Thoracic aorta (tissue), 2 donors: ENCODE measurements around the gene B4GALT7. TPM values are rescaled to one million over a fixed set of nuclear protein-coding genes. Genes with fewer than 3 reads are reported as not detected.
A peak's percentile ranks its signal among the peaks of the same experiment; 100 is the strongest.

Experiments
- ATAC-seq: fragments of 150-250 bp; one replicate; pipeline ENCODE4 v1.8.0; 2017; ENCODE audit warnings: low read depth; ENCODE audit not compliant: insufficient number of reproducible peaks, low FRiP score
- DNase-seq: peaks from one replicate; pipeline ENCODE4 v3.0.0-alpha.2; 2020; ENCODE audit warnings: low spot score
- H3K27ac ChIP-seq, 2 donors: fragments of 200-600 bp; sonication (generic); 1 replicate in 1 of 2; 2 replicates in 1 of 2; pipeline ENCODE4 v1.5.1; 2016; ENCODE audit warnings: mild to moderate bottlenecking in 2 of 2, moderate library complexity in 2 of 2
- H3K27me3 ChIP-seq: fragments of 200-600 bp; sonication (generic); replicated peaks from 2 replicates; pipeline ENCODE4 v1.6.0; 2016; ENCODE audit warnings: mild to moderate bottlenecking; ENCODE audit not compliant: insufficient read depth
- H3K36me3 ChIP-seq: fragments of 200-600 bp; sonication (generic); one replicate; pipeline ENCODE4 v1.5.1; 2016
- H3K4me1 ChIP-seq, 2 donors: fragments of 200-600 bp; sonication (generic); 1 replicate in 1 of 2; 2 replicates in 1 of 2; pipeline versions ENCODE4 v1.5.1 to v1.6.0; 2016; ENCODE audit warnings: low read depth in 2 of 2, mild to moderate bottlenecking in 1 of 2; ENCODE audit not compliant: control insufficient read depth in 1 of 2
- H3K4me3 ChIP-seq: fragments of 200-600 bp; sonication (generic); 2 replicates; pipeline ENCODE4 v1.5.1; 2016; ENCODE audit warnings: mild to moderate bottlenecking
- H3K9me3 ChIP-seq: fragments of 200-600 bp; sonication (generic); 2 replicates; pipeline ENCODE4 v1.5.1; 2016
- total RNA-seq, 2 donors: library from RNA; depleted of rRNA; stranded (reverse); fragments of >200 nt; gene quantifications; one replicate each; pipeline versions ENCODE4 v1.1.0 to v1.2.3, GENCODE V29; 2016
- TF ChIP-seq, protein P1 (sequence below): fragments of 200-600 bp; sonication (generic); IDR thresholded peaks from one replicate; pipeline ENCODE4 v1.5.1; 2019; ENCODE audit warnings: antibody characterized with exemption

The B4GALT7 gene
- total RNA-seq, 2 donors from 2014 or later = 17.8 to 29.8 TPM

DNA sequence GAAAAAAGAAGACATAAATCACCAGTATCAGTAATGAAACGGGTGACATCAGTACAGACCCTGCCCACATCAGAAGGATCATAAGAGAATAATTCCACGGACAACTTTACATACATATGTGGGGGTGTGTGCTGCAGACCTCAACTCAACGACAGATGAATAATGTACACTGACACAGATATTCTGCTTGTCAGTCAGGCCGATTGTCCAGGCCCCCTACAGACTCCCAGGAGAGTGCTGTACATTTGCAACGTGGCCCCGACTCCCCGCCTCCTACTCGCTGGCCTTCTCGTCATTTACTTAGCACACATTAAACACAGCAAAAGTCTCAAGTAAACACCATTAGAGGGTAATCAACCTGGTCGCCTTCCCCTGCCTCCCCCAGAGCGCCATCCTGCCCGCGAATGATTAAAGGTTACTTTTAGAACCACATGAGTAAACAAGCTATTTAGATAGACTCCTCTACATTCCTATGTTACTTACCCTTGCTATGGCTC lies 11.5 kb upstream of the B4GALT7 start:
- peaks cover 7 to 8% of the 10 kb centered on the region in 2 donors for H3K4me1 ChIP-seq
- no peak overlapping the region for H3K4me3 ChIP-seq
- no peaks in the 10 kb centered on the region for H3K27me3 ChIP-seq
- H3K9me3 ChIP-seq = no peaks in the 10 kb centered on the region
- peaks cover under 1% of the 10 kb centered on the region for H3K36me3 ChIP-seq
- H3K27ac ChIP-seq = no peak overlapping the region
- TF ChIP-seq, protein P1, sequence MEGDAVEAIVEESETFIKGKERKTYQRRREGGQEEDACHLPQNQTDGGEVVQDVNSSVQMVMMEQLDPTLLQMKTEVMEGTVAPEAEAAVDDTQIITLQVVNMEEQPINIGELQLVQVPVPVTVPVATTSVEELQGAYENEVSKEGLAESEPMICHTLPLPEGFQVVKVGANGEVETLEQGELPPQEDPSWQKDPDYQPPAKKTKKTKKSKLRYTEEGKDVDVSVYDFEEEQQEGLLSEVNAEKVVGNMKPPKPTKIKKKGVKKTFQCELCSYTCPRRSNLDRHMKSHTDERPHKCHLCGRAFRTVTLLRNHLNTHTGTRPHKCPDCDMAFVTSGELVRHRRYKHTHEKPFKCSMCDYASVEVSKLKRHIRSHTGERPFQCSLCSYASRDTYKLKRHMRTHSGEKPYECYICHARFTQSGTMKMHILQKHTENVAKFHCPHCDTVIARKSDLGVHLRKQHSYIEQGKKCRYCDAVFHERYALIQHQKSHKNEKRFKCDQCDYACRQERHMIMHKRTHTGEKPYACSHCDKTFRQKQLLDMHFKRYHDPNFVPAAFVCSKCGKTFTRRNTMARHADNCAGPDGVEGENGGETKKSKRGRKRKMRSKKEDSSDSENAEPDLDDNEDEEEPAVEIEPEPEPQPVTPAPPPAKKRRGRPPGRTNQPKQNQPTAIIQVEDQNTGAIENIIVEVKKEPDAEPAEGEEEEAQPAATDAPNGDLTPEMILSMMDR = no peak
- DNase-seq = no peak
- no peak for ATAC-seq

GRCh38 chr5:177590406-177590805 lies 9.5 kb upstream of the B4GALT7 start:
- H3K4me1 ChIP-seq = peaks cover 8 to 19% of the 10 kb centered on the region in 2 donors
- H3K27ac ChIP-seq = no peak overlapping the region
- H3K36me3 ChIP-seq = peaks cover 18% of the 10 kb centered on the region
- H3K4me3 ChIP-seq = no peak overlapping the region
- ATAC-seq = no peak
- TF ChIP-seq, protein P1 = no peak
- no peaks in the 10 kb centered on the region for H3K27me3 ChIP-seq
- no peak for DNase-seq
- H3K9me3 ChIP-seq = no peaks in the 10 kb centered on the region

DNA sequence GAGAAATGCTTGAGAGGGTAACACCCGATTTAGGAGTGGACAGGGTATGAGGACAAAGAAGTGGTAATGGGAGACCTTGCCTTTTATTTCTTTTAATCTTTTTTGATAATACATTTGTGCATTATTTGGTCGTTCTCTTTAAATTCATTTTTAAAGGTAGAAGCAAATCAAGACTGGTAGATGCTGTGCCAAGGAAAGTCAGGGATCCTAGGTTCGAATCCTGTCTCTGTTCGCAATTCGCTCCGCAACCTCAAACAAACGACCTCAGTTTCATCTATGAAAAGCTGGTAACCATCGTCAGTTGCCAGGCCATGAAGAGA lies 8.3 kb upstream of the B4GALT7 start:
- H3K27ac ChIP-seq = no peak overlapping the region
- no peak for DNase-seq

DNA sequence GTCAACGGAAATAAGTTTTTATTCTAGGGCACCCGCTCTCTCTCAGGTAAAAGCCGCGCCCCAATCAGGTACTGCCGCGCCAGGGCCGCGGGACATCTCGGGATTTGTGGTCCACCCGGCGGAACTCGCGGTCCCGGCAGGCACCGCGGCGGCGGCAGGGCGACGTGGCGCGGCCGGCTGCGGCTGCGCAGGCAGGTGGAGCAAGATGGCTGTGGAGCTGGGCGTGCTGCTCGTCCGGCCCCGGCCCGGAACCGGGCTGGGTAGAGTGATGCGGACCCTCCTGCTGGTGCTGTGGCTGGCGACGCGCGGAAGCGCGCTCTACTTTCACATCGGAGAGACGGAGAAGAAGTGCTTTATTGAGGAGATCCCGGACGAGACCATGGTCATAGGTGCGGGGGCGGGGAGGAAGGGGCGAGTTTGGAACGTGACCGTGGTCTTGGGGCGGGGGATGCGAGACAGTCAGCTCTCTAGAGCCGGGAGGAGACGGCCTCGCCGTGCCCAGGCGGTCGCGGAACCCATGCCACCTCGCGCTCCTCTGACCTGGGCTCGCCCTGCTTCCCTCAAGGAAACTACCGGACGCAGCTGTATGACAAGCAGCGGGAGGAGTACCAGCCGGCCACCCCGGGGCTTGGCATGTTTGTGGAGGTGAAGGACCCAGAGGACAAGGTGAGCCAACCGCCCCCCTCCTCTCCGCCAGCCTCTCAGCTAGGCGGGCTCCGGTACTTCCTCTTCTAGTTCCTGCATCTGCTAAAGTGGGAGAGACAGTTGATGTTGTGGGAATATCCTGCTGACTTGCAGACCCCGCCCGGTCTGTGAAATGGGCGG lies 7.7 kb upstream of the B4GALT7 start, which contains the start of gene TMED9:
Gene TMED9, plus strand, starts transcription at position 194 of the 825 bp plus-strand sequence. Its CDS starts 12 bp downstream, at position 206.
- Histone ChIP-seq H3K27ac (peak within 1 kb of the TSS; percentile 52 to 55), H3K36me3 (peaks cover 29% of the 10 kb centered on the region), H3K4me3 (peak within 1 kb of the TSS; percentile 78), H3K9me3 (no peaks in the 10 kb centered on the region), H3K4me1 (peaks cover 8 to 19% of the 10 kb centered on the region in 2 donors), H3K27me3 (no peaks in the 10 kb centered on the region)
- TF ChIP-seq, protein P1 = peak; percentile 21
- DNase-seq (peak; percentile 33), ATAC-seq (peak; percentile 71)

More for the DNA sequence above, 8.3 kb upstream of the B4GALT7 start:
- Histone ChIP-seq H3K9me3 (no peaks in the 10 kb centered on the region), H3K27me3 (no peaks in the 10 kb centered on the region), H3K36me3 (peaks cover 29% of the 10 kb centered on the region), H3K4me1 (peaks cover 8 to 19% of the 10 kb centered on the region in 2 donors), H3K4me3 (peak overlapping the region; percentile 78)
- no peak for ATAC-seq
- TF ChIP-seq, protein P1 = no peak

DNA sequence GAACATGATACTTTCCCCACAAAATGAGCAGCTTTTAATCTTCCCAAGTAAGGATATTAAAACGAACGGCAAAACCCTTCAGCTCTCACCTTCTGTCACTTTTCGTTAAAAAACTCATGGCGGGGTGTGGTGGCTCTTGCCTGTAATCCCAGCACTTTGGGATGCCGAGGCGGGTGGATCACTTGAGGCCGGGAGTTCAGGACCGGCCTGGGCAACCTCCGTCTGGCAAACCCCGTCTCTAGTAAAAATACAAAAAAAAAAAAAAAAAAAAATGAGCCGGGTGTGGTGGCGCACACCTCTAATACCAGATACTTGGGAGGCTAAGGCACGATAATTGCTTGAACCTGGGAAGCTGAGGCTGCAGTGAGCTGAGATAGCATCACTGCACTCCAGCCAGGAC lies 7.0 kb upstream of the B4GALT7 start:
- no peak for DNase-seq
- Histone ChIP-seq H3K27me3 (no peaks in the 10 kb centered on the region), H3K36me3 (peaks cover 29% of the 10 kb centered on the region), H3K4me3 (peak overlapping the region; percentile 78), H3K27ac (peak overlapping the region in 1 of 2 donors; percentile 52), H3K4me1 (peaks cover 8 to 19% of the 10 kb centered on the region in 2 donors), H3K9me3 (no peaks in the 10 kb centered on the region)
- ATAC-seq = no peak
- TF ChIP-seq, protein P1 = no peak
